OCI-LY3 (cell line): ENCODE measurements around the gene SEMA5B.

Source experiments
- CTCF ChIP-seq: fragments of 200-600, 300-600 bp; sonication (generic); IDR thresholded peaks from 2 replicates; pipeline ENCODE4 v1.5.1; 2014; ENCODE audit warnings: antibody characterized with exemption, low read length, low read depth
- EZH2phosphoT487 ChIP-seq: fragments of 200-600 bp; shearing (Covaris generic); IDR thresholded peaks from 2 replicates; pipeline ENCODE4 v1.6.1; 2018; ENCODE audit warnings: antibody characterized with exemption, mixed run types, low read depth

GRCh38 chr3:122862381-122862780, 165.2 kb downstream of the SEMA5B start:
- TF ChIP-seq CTCF (no peak), EZH2phosphoT487 (no peak)
